GM12874 (cell line): ENCODE results near the gene NDOR1.

ENCODE experiments used
- TF ChIP-seq, protein P1 (sequence below): IDR thresholded peaks from 2 replicates; pipeline ENCODE4 v1.5.1; 2011; ENCODE audit warnings: low read depth, mild to moderate bottlenecking, control low read depth, low read length, moderate library complexity; ENCODE audit not compliant: insufficient read depth

The NDOR1 gene

DNA sequence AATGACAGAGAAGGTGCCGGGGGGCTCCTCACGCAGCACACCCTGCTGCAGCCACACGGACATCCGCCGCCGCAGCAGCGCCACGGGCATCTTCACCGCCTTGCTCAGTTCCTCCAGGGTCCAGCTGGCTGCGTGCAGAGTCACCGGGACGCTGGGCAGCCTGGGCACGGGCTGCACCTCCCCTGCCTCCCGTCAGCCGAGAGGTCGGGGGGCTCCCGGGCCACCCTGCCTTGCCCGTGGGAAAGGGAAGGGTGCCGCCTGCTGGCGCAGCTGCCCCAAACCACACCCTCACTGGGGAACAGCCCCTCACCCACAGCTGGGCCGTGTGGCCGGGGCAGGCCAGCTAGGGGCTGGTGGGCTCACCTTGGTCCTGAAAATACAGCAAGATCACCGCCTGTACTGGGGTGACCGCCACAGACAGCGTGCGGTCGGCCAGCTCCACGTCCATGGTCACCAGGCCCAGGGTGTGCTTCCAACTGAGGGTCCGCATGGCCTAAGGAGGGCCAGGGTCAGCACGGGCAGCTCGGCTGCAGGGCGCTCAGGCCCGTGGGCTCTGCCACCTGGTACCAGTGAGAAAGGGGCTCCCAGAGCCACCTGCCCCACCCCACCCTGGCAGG is 30.0 kb upstream of the NDOR1 start:
- TF ChIP-seq, protein P1, sequence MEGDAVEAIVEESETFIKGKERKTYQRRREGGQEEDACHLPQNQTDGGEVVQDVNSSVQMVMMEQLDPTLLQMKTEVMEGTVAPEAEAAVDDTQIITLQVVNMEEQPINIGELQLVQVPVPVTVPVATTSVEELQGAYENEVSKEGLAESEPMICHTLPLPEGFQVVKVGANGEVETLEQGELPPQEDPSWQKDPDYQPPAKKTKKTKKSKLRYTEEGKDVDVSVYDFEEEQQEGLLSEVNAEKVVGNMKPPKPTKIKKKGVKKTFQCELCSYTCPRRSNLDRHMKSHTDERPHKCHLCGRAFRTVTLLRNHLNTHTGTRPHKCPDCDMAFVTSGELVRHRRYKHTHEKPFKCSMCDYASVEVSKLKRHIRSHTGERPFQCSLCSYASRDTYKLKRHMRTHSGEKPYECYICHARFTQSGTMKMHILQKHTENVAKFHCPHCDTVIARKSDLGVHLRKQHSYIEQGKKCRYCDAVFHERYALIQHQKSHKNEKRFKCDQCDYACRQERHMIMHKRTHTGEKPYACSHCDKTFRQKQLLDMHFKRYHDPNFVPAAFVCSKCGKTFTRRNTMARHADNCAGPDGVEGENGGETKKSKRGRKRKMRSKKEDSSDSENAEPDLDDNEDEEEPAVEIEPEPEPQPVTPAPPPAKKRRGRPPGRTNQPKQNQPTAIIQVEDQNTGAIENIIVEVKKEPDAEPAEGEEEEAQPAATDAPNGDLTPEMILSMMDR, result no peak

DNA sequence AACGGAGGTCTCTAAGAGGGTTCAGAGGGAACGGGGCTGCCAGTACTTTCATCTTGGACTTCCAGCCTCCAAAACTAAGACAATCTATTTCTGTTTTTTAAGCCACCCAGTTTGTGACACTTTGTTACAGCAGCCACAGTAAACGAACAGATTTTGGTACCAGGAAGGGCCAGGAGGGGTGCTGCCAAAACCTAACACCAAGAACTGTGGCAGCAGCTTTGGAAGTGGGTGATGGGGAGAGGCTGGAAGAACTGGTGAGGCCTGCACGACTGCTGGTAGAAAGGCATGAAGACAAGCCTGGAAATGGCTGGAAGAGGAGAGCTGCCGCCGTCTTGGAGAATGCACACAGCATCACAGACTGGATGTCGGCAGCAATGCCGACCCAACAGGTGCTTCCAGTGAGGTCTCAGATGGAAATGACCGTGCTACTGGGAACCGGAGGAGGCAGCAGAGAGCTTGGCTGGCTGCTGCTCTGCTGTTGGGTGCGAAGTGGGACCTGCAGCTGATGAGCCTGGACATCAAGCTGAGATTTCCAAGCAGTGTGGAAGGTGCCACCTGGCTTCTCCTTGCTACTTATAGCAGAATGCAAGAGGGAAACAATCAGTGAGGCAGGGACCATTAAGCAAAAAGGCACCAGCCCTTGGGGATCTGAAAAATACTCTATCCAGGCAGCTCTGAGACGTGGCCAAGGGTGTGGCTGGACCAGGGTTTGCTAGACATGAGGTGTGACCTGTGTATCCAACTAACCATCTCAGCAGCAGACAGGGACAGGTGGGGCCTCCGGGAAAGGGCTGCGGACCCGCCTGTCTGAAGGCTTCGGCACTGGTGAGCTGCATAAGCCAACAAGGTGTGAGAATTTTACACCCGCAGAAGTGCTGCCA is 29.0 kb upstream of the NDOR1 start:
- TF ChIP-seq, protein P1, result peak; percentile 80

DNA sequence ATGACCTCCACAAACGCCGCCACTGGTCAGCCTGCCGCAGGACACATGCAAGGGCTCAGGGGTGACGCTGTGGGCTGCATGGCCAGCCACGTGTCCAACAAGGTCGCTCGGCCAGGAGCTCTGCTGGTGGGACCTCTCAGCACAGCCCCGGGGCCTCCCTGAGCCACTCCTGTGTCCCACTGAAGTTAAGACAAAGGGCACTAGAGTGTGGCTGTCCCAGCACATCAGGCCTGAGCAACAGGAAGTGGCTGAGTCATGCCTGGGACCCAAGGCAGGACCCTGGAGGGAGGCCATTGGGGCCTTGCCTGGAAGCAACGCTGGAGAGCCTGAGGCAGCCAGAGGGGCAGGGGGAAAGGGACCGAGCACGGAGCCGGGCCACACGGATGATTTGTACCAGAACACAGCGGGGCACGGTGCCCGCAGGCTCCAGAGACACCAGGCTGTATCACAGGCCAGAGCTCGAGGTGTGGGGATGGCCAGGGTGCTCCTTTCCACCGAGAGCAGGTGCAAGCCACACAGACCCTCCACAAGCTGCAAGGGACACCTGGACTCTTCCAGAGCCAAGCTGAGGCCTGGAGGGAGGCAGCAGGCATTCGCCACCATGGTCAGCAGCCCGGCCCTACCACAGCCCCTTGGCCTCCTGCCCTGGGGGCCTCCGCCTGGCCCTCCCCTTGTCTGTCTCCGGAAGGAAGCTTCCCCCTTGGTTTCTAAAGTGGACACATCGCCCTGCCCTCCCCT is 27.1 kb upstream of the NDOR1 start:
- TF ChIP-seq, protein P1, result no peak

DNA sequence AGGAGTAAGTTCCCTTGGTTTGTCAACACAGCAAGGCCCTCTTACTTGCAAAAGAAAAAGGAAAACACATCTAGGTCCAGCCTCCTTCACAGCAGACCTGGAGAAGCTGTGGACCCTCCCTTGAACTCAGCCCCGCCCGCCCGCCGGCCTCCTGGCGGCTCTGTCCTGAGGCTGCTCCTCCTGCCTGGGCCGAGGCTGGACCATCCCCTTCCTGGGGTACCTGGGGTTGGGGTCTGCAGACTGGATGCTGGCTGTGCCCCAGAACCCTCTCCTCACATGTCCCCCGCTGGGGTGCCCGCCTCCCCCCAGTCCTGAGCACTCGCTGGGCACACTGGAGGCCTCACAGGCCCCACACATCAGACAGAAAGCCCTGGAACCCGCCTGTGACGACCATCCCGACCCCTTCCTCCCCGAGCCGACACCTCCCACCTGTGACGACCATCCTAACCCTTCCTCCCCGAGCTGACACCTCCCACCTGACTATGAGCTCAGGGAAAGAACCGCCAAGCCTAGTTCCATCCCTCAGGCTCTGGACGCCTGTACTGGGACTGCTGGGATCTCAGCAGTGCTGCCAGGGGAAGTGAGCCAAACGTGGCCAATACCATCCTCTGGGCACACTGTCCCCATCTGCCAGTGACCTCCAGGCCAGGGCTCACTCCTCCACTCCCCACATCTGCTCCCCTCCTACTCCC is 26.4 kb upstream of the NDOR1 start:
- TF ChIP-seq, protein P1, result no peak

DNA sequence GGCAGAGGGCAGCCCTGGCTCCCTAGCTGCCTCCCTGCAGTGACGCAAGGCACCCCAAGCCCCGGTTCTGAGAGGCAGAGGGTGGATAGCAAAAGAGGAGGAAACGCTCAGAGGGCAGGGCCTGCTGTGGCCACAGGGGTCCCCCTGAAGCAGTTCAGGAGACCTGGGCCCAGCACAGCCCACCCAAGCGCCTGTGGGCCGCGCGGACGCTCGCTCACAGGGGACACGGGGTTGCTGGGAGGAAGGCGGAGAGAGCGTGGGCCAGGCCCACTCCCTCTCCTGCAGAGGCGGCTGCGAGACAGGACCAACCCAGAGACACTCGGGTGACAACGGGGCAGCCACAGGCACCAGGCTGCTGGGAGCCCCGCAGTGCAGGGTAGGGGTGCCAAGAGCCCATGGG is 25.7 kb upstream of the NDOR1 start:
- TF ChIP-seq, protein P1, result no peak

DNA sequence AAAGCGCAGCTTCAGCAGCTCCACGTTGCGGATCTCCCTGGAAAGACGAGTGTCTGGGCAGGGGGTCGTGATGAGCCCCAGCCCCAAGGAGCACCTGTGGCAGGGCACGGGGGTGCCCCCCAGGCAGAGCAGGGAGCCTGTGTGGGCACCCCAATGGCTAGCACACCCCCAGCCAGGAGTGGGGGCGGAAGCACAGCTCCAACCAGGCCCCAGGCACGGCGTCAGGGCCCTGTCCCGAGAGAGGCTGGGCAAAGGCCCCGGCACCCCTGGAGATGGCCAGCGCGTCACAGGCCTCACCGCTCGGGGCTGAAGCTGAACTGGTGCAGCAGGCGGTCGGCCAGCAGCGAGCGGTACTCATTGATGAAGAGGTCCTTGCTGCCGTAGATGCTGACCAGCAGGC is 25.0 kb upstream of the NDOR1 start:
- TF ChIP-seq, protein P1, result no peak

DNA sequence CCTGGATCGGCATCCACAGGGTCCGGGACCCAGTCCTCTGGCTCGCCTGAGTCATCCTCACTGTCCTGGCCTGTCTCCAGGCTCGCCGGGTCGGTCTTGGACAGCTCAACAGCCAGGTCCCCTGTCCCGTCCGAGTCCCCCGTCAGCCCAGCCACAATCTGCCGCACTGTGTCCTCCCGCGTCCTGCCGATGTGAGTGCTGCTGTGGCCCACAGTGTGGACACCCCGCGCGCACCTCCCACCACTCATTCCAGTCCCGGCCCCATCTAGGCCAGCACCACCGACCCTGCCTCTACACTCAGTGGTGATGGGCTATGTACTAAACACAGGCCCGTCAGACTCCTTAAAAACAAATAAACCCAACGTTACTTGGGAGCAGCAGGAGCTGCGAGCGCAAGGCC is 23.8 kb upstream of the NDOR1 start:
- TF ChIP-seq, protein P1, result no peak
